Measurements from ENCODE around the gene REEP2.
A peak's percentile ranks its signal among the peaks of the same experiment; 100 is the strongest.
"Not testable (repeated sequence)": the region's sequence is repeated elsewhere in the genome, so short reads cannot be mapped to it uniquely, and the experiment has no call there.

The REEP2 gene

GRCh38 chr5:138438724-138439476, at the start of gene REEP2:
REEP2 (plus strand) TSS chr5:138439057; CDS start chr5:138439209, 152 bp downstream.
- DNase-seq = peak; percentile 75 to 76

- no peak for DNase-seq
Measured at GRCh38 chr5:138389332-138389731, 49.5 kb upstream of the REEP2 start.

GRCh38 chr5:138389911-138390310, 48.9 kb upstream of the REEP2 start:
- DNase-seq = not testable (repeated sequence)

GRCh38 chr5:138391859-138392386, 46.9 kb upstream of the REEP2 start:
- no peak for DNase-seq

GRCh38 chr5:138402640-138403039, 36.2 kb upstream of the REEP2 start:
- DNase-seq = no peak

GRCh38 chr5:138408023-138408422, 30.8 kb upstream of the REEP2 start:
- peak in 1 of 2 donors; percentile 13 for DNase-seq

- peak; percentile 24 to 40 for DNase-seq
Measured at GRCh38 chr5:138410996-138411640, 27.7 kb upstream of the REEP2 start.

- no peak for DNase-seq
Measured at GRCh38 chr5:138418444-138418843, 20.4 kb upstream of the REEP2 start.

GRCh38 chr5:138425079-138425478, 13.8 kb upstream of the REEP2 start:
- DNase-seq = no peak

- DNase-seq = no peak
Measured at GRCh38 chr5:138435943-138436342, 2.9 kb upstream of the REEP2 start.

- no peak for DNase-seq
Measured at GRCh38 chr5:138438003-138438723, 694 bp upstream of the REEP2 start.

- no peak for DNase-seq
Measured at GRCh38 chr5:138439477-138440158, 761 bp downstream of the REEP2 start.

GRCh38 chr5:138440159-138441073, 1.6 kb downstream of the REEP2 start:
- no peak for DNase-seq

- DNase-seq = no peak
Measured at GRCh38 chr5:138441221-138441620, 2.4 kb downstream of the REEP2 start.

GRCh38 chr5:138444078-138444773, 5.4 kb downstream of the REEP2 start:
- no peak for DNase-seq

- no peak for DNase-seq
Measured at GRCh38 chr5:138444774-138445546, 6.1 kb downstream of the REEP2 start.

GRCh38 chr5:138445547-138446271, 6.9 kb downstream of the REEP2 start:
- no peak for DNase-seq

GRCh38 chr5:138448070-138448469, 9.2 kb downstream of the REEP2 start:
- DNase-seq = no peak

Data from stimulated activated CD4-positive, alpha-beta T cell treated with anti-CD3 and anti-CD28 coated beads, Interleukin-2, amount 100 ng/mL, for 24 hours (primary cell).